Stimulated activated CD4-positive, alpha-beta T cell treated with anti-CD3 and anti-CD28 coated beads, TNF-alpha, amount 100 ng/mL, for 24 hours (primary cell): ENCODE measurements around the gene ARID5B.
"Not testable (repeated sequence)": the region's sequence is repeated elsewhere in the genome, so short reads cannot be mapped to it uniquely, and the experiment has no call there.

Experiments used
- DNase-seq, 3 experiments: peaks; one replicate each; pipeline ENCODE4 v3.0.0-alpha.2; 2020; ENCODE audit warnings: low read depth in 3 of 3

Gene ARID5B

GRCh38 chr10:61964059-61964709, 62.7 kb downstream of the ARID5B start:
- no peak for DNase-seq

- no peak for DNase-seq
These were observed 63.6 kb downstream of the ARID5B start for GRCh38 chr10:61964949-61965702.

- DNase-seq = no peak
These were observed 64.3 kb downstream of the ARID5B start for GRCh38 chr10:61965703-61966395.

GRCh38 chr10:61967298-61967697, 65.8 kb downstream of the ARID5B start:
- no peak for DNase-seq

- DNase-seq = no peak
These were observed 68.9 kb downstream of the ARID5B start for GRCh38 chr10:61970182-61971002.

- DNase-seq = no peak
These were observed 69.5 kb downstream of the ARID5B start for GRCh38 chr10:61971003-61971325.

- no peak for DNase-seq
These were observed 71.7 kb downstream of the ARID5B start for GRCh38 chr10:61973169-61973568.

- DNase-seq = no peak
These were observed 72.4 kb downstream of the ARID5B start for GRCh38 chr10:61973906-61974305.

GRCh38 chr10:61974601-61975390, 73.3 kb downstream of the ARID5B start:
- DNase-seq = no peak

GRCh38 chr10:61975391-61975932, 74.0 kb downstream of the ARID5B start:
- DNase-seq = no peak

- not testable (repeated sequence) for DNase-seq
These were observed 75.6 kb downstream of the ARID5B start for GRCh38 chr10:61976951-61977721.

GRCh38 chr10:61978965-61979364, 77.5 kb downstream of the ARID5B start:
- DNase-seq = no peak

- DNase-seq = no peak
These were observed 80.0 kb downstream of the ARID5B start for GRCh38 chr10:61981460-61981859.

- no peak for DNase-seq
These were observed 81.8 kb downstream of the ARID5B start for GRCh38 chr10:61983255-61983654.

- DNase-seq = no peak
These were observed 83.4 kb downstream of the ARID5B start for GRCh38 chr10:61984803-61985418.

GRCh38 chr10:61985715-61986114, 84.2 kb downstream of the ARID5B start:
- no peak for DNase-seq

GRCh38 chr10:61986382-61986781, 84.9 kb downstream of the ARID5B start:
- DNase-seq = no peak

- DNase-seq = no peak
These were observed 85.4 kb downstream of the ARID5B start for GRCh38 chr10:61986788-61987492.

GRCh38 chr10:61987537-61987936, 86.0 kb downstream of the ARID5B start:
- DNase-seq = no peak
